GM21515 (cell line): Measurements from ENCODE around the gene SKIL.

ENCODE experiments used
- ATAC-seq: cut with Tn5 transposase; IDR thresholded peaks from one replicate; pipeline ENCODE4 v1.9.1; 2021; ENCODE audit not compliant: unreplicated experiment

SKIL gene

GRCh38 chr3:170432416-170432815 lies 74.9 kb downstream of the SKIL start:
- ATAC-seq, result no peak

- ATAC-seq, result no peak
These were observed 79.2 kb downstream of the SKIL start for GRCh38 chr3:170436697-170437096.

GRCh38 chr3:170437176-170437575 lies 79.7 kb downstream of the SKIL start:
- ATAC-seq, result no peak

GRCh38 chr3:170437696-170438407 lies 80.3 kb downstream of the SKIL start:
- no peak for ATAC-seq

GRCh38 chr3:170438836-170439235 lies 81.3 kb downstream of the SKIL start:
- no peak for ATAC-seq

GRCh38 chr3:170440344-170440743 lies 82.8 kb downstream of the SKIL start:
- no peak for ATAC-seq

- no peak for ATAC-seq
These were observed 83.9 kb downstream of the SKIL start for GRCh38 chr3:170441412-170441811.

GRCh38 chr3:170442947-170443346 lies 85.4 kb downstream of the SKIL start:
- ATAC-seq, result no peak

GRCh38 chr3:170443457-170443856 lies 85.9 kb downstream of the SKIL start:
- ATAC-seq, result no peak
